GOT3 (cell line): ENCODE results near the gene VPS13D.
"Not testable (repeated sequence)": the region's sequence is repeated elsewhere in the genome, so short reads cannot be mapped to it uniquely, and the experiment has no call there.

Experiments used
- DNase-seq: peaks from one replicate; lab custom pipeline; 2025; ENCODE audit warnings: mixed read lengths; lab: John Stamatoyannopoulos, UW

Gene VPS13D

DNA sequence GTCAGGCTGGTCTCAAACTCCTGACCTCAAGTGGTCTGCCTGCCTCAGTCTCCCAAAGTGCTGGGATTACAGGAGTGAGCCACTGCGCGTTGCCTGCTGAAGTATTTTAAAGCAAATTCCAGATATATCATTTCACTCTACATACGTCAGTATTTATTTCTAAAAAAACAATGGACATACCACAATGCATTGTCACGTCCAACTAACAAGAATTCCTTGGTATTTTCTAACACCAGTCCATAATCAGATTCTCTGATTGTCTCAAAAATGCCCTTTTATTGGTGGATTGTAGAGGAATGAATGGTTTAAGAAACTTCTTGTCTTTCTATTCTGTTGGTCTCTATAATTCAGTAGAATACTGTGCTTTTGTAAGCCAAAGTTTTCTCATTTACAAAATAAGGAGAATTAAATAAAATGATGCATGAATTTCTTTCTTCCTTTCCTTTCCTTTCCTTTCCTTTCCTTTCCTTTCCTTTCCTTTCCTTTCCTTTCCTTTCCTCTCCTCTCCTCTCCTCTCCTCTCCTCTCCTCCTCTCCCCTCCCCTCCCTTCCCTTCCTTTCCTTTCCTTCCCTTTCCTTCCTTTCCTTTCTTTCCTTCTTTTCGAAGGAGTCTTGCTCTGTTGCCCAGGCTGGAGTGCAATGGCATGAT lies 55.8 kb downstream of the VPS13D start:
- no peak for DNase-seq

GRCh38 chr1:12287869-12288268 lies 58.0 kb downstream of the VPS13D start:
- no peak for DNase-seq

- DNase-seq: no peak
Measured at GRCh38 chr1:12290828-12291227, 61.0 kb downstream of the VPS13D start.

DNA sequence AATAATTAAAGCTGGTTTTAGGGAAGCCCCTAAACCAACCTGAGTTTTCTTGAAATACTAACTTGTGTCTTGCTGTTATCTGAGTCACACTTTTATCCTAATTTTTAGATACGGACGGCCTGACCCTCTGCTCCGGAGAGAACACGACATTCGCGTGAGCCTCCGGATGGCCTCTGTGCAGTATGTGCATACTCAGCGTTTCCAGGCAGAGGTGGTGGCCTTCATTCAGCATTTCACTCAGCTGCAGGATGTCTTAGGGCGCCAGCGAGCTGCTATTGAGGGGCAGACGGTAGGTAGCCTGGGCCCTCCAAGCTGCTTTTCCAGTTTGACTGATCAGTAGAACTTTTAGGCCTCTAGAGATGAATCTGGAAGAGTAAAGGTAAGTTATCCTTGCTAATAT lies 63.6 kb downstream of the VPS13D start:
- DNase-seq: no peak

DNA sequence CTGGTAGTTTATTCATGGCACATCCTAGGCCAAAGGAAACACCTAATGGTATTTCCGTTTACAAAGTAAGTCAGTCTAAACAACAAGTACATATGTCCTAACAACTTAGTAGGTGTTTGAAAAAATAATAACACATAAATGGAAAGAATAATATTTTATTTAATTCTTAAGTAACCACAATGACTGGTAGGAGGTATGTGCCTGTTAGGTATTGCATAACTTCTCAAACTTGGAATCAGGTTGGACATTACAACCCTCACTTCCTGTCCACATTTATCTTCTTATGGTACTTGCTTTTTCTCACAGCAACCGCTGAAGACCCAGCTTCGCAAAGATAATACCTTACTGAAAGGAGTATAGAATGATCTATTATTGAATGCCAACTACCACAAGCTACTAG lies 64.2 kb downstream of the VPS13D start:
- no peak for DNase-seq

DNA sequence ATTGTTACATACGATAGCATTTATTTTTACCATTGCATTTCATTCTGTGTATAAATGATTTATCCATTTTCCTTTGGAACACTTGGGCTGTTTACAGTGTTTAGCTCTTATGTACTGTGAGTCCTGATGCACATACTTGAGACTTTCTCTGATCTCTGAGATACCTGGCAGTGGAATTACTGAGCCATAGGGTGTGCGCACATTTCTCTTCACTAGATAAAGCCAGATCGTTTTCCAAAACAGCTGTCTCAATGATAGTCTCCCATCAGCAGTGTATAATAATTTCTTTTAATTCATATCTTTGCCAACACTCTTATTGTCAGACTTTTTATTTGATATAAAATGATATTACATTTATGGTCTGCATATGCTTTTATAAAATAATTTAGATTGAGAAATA lies 66.2 kb downstream of the VPS13D start:
- DNase-seq: no peak

- no peak for DNase-seq
Measured at GRCh38 chr1:12296623-12297022, 66.8 kb downstream of the VPS13D start.

DNA sequence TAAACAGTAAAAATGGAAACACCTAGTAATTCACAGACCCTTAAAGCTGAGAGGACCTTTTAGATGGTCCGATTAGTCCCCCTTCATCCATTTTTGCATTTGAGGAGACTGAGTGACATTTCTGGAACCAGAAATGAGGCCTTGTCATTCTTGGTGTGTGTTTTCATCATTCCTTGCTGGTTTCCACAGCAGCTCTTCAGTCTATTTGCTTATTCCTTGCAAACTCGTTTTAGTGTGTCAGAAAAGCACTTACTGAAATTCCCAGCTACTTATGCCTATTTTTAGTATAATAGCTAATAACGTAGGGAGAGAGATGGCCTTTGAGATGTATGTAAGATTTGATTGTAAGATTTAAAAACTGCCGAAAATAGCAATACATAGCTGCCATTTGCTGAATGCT lies 70.9 kb downstream of the VPS13D start:
- DNase-seq: no peak

DNA sequence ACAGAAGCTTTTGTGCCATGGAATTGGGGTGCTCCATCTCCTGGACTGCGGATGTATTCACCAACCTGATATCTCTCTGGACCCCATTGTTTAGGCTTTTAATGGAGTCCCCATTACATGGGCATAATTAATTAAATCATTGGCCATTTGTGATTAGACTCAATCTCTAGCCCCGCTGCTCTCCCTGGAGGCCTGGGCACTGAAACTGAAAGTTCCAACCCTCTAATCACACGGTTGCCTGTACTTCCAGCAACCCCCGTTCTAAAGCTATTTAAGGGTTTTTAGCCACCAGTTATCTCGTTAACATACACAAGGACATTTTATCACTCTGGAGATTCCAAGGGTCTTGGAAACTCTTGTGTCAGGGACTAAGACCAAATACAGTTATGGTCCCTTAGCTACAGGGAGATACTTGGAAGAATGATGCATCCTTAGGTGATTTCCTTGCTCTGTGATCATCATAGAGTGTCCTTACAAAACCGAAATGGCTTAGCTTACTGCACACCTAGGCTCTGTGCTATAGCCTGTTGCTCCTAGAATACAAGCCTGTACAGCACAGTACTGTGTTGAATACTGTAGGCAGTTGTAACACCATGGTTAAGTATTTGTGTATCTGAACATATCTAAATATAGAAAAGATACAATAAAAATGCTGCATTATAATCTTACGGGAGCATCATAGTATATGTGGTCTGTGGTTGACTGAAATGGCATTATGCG lies 71.8 kb downstream of the VPS13D start:
- no peak for DNase-seq

GRCh38 chr1:12302798-12303447 lies 73.1 kb downstream of the VPS13D start:
- no peak for DNase-seq

- no peak for DNase-seq
Measured at GRCh38 chr1:12305377-12305776, 75.5 kb downstream of the VPS13D start.

DNA sequence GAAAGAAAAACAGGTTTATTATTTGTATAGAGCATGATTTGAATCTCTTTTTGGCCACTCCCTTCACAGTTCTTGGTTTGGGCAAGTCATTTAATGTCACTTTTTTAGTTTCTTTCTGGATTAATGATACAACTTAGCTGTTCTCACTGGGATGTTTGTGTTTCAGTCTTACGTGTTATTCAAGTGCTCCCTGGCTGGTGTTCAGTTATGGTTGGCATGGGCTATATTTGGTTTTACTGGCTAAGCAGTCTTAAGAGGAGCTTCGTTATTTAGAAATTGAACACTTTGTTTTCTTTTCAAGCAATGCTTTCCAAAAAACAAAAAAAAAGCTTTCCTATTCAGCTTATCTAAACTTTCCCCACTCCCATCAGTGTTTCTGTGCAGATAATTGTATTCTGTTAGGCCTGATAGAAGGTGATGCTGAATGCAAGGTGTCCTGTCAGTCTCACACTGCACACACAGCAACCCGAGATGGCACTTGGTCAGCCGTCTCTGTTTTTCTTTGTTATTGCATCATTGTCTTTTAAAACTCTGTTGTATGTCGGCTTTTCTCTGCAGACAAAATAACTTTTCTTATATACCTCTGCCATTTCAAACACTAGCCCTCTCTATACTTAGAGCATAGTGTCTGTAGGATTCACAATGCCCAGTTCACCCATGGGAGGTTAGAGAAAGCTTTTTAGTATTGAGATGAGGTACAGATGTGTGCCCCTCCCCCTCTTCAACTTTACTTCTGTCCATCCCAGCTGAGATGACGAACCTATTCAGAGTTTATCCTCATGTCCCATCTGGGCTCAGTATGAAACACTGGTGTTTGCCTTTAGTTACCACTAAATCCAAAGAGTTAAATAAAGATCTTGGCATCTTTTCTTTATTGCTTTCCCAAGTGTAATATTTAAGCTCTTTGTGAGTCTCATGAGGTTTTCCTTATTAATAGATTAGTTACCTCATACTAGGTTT lies 80.2 kb downstream of the VPS13D start:
- DNase-seq: no peak

DNA sequence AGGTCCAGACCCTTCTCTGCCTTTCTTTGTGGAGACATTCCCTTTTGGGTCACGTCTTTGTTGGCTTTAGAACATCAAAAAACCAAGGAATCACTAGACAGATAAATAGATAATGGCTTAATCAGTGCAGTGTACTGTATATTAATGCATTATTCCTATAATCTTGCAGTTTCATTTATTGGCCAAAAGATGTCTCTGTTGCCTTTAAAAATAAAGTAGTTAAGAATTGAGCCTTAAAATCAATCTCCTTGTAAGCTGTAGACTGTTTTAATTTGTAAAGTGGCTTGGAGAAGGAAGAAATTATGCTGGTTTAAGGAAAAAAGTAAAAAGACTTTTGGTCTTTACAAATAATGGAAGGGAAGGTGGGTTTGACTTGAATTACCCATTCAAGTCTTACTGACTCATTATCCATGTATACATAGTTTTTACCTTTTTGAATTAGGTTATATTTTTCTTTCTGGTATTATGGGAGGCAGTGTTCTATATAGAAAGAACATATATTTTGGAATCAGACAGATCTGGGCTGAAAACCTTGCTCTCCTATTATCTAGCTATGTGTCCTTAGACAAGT lies 84.6 kb downstream of the VPS13D start:
- DNase-seq: no peak

DNA sequence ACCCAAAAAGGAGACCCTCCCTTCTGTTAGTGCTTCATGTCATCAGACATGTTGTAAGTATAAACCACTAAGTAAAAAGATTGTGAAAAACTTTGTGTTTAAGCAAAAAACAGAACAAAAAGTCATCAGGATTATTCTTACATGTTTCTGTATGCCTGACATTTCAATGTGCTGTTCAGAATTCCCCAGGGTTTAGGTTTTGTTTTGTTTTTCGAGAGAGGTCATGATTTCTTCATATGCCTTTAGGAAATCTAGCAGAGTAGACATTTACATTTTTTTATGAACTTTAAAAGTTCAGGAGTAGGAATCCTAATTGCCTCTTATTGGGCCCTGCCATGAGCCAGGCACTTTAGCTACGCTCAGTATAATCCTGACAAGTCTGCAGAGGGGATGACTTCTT lies 85.3 kb downstream of the VPS13D start:
- DNase-seq: no peak

DNA sequence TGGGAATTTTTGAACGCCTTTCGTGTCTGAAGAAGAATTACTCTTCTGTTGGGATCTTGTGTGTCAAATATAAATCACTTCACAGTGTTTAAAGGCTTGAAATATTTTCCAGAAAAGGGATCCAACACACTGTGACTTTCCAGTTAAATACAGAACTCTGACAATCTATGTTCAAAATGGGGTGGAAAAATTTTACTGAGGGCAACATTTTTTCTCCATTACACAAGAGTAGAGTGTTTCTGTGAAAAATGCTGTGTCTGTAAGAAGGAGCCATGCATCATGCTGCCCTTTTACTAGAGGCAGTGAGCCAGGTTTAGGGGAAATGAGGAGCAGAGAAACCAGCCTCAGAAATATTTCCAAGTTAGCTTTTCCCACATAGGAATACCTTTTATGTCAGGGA lies 86.5 kb downstream of the VPS13D start:
- no peak for DNase-seq

DNA sequence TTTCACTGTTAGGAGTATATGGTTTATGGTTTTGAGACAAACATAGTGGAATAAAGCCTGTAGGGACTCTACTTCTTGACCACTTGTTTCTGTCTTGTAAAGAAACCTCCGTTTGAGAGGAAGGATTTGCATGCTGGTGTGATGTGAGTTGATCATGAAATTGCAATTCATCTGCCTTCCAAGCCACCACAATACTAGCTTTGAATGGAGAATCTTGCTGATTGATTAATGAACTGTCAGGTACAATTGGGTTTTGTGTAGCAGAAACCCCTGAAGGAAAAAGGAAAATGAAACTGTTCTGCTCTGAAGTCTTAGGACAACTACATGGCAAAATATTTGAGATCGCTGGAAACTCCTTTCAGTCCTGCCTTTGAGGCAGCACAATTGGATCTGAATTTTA lies 90.7 kb downstream of the VPS13D start:
- DNase-seq: no peak

DNA sequence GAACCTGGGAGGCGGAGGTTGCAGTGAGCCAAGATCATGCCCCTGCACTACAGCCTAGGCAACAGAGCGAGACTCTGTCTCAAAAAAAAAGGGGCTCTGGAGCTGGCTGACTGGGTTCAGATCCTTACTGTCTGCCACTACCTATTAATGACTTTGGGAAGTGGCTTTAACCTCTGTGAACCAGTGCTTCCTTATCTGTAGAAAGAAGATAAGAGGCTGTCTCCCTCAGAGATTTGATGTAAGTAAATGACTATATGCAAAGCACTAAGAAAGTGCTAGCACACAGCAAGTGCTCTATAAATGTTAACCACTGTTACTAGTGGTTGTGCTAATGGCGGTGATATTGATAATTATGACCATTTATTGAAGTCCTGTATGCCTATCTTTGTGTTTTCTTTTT lies 94.6 kb downstream of the VPS13D start:
- no peak for DNase-seq

DNA sequence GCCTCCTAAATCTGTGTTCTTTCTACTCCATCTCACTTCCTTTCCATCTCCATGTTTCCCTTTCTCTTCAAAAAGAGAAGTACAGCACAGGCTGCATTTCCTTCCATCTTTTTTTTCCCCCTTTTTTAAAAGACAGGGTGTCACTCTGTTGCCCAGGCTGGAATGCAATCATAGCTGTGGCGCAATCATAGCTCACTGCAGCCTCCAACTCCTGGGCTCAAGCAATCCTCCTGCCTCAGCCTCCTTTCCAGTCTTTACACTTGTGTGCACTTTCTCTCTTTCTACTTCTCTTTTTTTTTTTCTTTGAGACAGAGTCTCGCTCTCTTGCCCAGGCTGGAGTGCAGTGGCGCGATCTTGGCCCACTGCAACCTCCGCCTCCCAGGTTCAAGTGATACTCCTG lies 95.1 kb downstream of the VPS13D start:
- not testable (repeated sequence) for DNase-seq

- DNase-seq: no peak
Measured at GRCh38 chr1:12326986-12327385, 97.2 kb downstream of the VPS13D start.

DNA sequence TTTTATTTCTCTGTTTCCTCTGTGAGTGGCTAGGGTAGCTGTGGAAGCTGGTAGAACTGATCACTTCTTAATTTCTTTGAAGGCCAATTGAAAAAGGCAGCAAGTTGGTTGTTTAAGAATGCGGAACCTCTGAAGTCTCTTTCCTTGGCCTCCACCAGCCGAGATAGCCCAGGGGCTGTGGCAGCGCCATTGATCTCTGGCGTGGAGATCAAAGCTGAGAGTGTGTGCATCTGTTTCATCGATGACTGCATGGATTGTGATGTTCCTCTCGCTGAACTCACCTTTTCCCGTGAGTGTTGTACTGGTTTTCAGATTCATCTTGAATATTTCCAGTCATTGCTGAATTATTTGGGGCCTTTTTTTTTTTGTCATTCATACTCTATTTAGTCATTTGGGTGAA lies 97.7 kb downstream of the VPS13D start:
- DNase-seq: no peak

- no peak for DNase-seq
Measured at GRCh38 chr1:12333036-12333785, 103.4 kb downstream of the VPS13D start.
